ENCODE measurements around the gene C6. TPM values are rescaled to one million over a fixed set of nuclear protein-coding genes. Genes with fewer than 3 reads are reported as not detected.
"Not testable (repeated sequence)": the region's sequence is repeated elsewhere in the genome, so short reads cannot be mapped to it uniquely, and the experiment has no call there.

C6 gene
- polyA plus RNA-seq, 1 donor (not counting 4 experiments of a cell fraction or from before 2014, with no cell fraction given): not detected

- no peaks in the 10 kb centered on the region for H3K27me3 ChIP-seq (ENCODE audit: control insufficient read depth, extremely low read depth, insufficient read depth, low read length)
- no peak overlapping the region for H3K27ac ChIP-seq (ENCODE audit: control insufficient read depth, insufficient read depth, low read length)
- H2AFZ ChIP-seq (ENCODE audit: control insufficient read depth, low read length): no peak overlapping the region
- no peaks in the 10 kb centered on the region for H3K4me1 ChIP-seq (ENCODE audit: control insufficient read depth, extremely low read depth, insufficient read depth, low read length)
- TF ChIP-seq EZH2 (IDR thresholded peaks at IDR 0.05; ENCODE audit: low read length): no peak
- TF ChIP-seq CTCF (optimal IDR thresholded peaks at IDR 0.05 in 1 of 3, IDR thresholded peaks at IDR 0.05 in 1 of 3, conservative IDR thresholded peaks at IDR 0.05 in 1 of 3; ENCODE audit: extremely low read depth in 1 of 3, insufficient read depth in 2 of 3, low read length in 3 of 3): no peak
- DNase-seq (ENCODE audit: low read depth, low spot score): no peak
- dilution Hi-C loops (cut with MboI; ENCODE audit: extremely low pct_ligation_motif_present, low sequenced_read_pairs): no loop called here
- H3K9me3 ChIP-seq (ENCODE audit: control insufficient read depth, low read depth, low read length): no peaks in the 10 kb centered on the region
- no peaks in the 10 kb centered on the region for H3K36me3 ChIP-seq (ENCODE audit: control insufficient read depth in 2 of 2, extremely low read depth in 1 of 2, insufficient read depth in 2 of 2, low read length in 2 of 2)
- no peaks in the 10 kb centered on the region for H4K20me1 ChIP-seq (ENCODE audit: control insufficient read depth, extremely low read depth, insufficient read depth, low read length)
- H3K9ac ChIP-seq (ENCODE audit: control insufficient read depth, extremely low read depth, insufficient read depth, low read length): no peak overlapping the region
- H3K4me3 ChIP-seq (ENCODE audit: control insufficient read depth in 2 of 3, extremely low read depth in 1 of 3, insufficient read depth in 2 of 3, low read depth in 1 of 3, low read length in 3 of 3): no peak overlapping the region
- no peaks in the 10 kb centered on the region for H3K79me2 ChIP-seq (ENCODE audit: control insufficient read depth, insufficient read depth, low read length)
- H3K4me2 ChIP-seq (ENCODE audit: control insufficient read depth, extremely low read depth, insufficient read depth, low read depth, low read length): no peak overlapping the region
- no peaks in the 10 kb centered on the region for H3K9me1 ChIP-seq (ENCODE audit: control insufficient read depth, extremely low read depth, insufficient read depth, low read length)
- no peak for FAIRE-seq
Observed at GRCh38 chr5:41212935-41213334, 397 bp downstream of the C6 start.

DNA sequence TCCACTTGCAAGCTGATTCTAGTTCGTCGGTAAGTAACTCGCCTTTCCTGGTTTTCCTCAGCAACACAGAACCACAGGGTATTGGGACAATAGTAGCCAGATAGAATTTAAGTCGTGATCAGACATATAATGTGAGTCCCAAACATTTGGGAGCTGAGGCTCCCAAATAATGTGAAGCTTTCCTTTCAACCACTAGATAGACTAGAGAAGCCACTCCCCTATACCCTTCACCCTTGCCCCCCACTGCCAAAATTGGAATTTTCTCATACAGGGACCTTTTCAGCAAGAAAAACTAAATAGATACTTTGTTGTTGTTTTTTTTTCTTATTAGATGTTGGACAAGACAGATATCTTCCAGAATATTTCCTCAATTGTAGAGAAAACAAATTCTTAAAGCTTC lies 1.9 kb downstream of the C6 start:
- no peaks in the 10 kb centered on the region for H3K9me3 ChIP-seq (ENCODE audit: control insufficient read depth, low read depth, low read length)
- H3K4me3 ChIP-seq (ENCODE audit: control insufficient read depth in 2 of 3, extremely low read depth in 1 of 3, insufficient read depth in 2 of 3, low read depth in 1 of 3, low read length in 3 of 3): no peak overlapping the region
- no peak overlapping the region for H2AFZ ChIP-seq (ENCODE audit: control insufficient read depth, low read length)
- TF ChIP-seq EZH2 (IDR thresholded peaks at IDR 0.05; ENCODE audit: low read length): no peak
- TF ChIP-seq CTCF (optimal IDR thresholded peaks at IDR 0.05 in 1 of 3, IDR thresholded peaks at IDR 0.05 in 1 of 3, conservative IDR thresholded peaks at IDR 0.05 in 1 of 3; ENCODE audit: extremely low read depth in 1 of 3, insufficient read depth in 2 of 3, low read length in 3 of 3): no peak
- FAIRE-seq (no peak), DNase-seq (ENCODE audit: low read depth, low spot score) (no peak)
- no peaks in the 10 kb centered on the region for H3K79me2 ChIP-seq (ENCODE audit: control insufficient read depth, insufficient read depth, low read length)
- H3K9ac ChIP-seq (ENCODE audit: control insufficient read depth, extremely low read depth, insufficient read depth, low read length): no peak overlapping the region
- no peaks in the 10 kb centered on the region for H3K9me1 ChIP-seq (ENCODE audit: control insufficient read depth, extremely low read depth, insufficient read depth, low read length)
- H3K36me3 ChIP-seq (ENCODE audit: control insufficient read depth in 2 of 2, extremely low read depth in 1 of 2, insufficient read depth in 2 of 2, low read length in 2 of 2): no peaks in the 10 kb centered on the region
- no peaks in the 10 kb centered on the region for H4K20me1 ChIP-seq (ENCODE audit: control insufficient read depth, extremely low read depth, insufficient read depth, low read length)
- dilution Hi-C loops (cut with MboI; ENCODE audit: extremely low pct_ligation_motif_present, low sequenced_read_pairs): no loop called here
- no peak overlapping the region for H3K27ac ChIP-seq (ENCODE audit: control insufficient read depth, insufficient read depth, low read length)
- H3K4me2 ChIP-seq (ENCODE audit: control insufficient read depth, extremely low read depth, insufficient read depth, low read depth, low read length): no peak overlapping the region
- H3K27me3 ChIP-seq (ENCODE audit: control insufficient read depth, extremely low read depth, insufficient read depth, low read length): no peaks in the 10 kb centered on the region
- H3K4me1 ChIP-seq (ENCODE audit: control insufficient read depth, extremely low read depth, insufficient read depth, low read length): no peaks in the 10 kb centered on the region

GRCh38 chr5:41205475-41205874 lies 7.9 kb downstream of the C6 start:
- FAIRE-seq; dilution Hi-C loops (cut with MboI; ENCODE audit: extremely low pct_ligation_motif_present, low sequenced_read_pairs); H4K20me1 ChIP-seq (ENCODE audit: control insufficient read depth, extremely low read depth, insufficient read depth, low read length); H3K4me1 ChIP-seq (ENCODE audit: control insufficient read depth, extremely low read depth, insufficient read depth, low read length); H3K79me2 ChIP-seq (ENCODE audit: control insufficient read depth, insufficient read depth, low read length); H3K9ac ChIP-seq (ENCODE audit: control insufficient read depth, extremely low read depth, insufficient read depth, low read length); H2AFZ ChIP-seq (ENCODE audit: control insufficient read depth, low read length); H3K36me3 ChIP-seq (ENCODE audit: control insufficient read depth in 2 of 2, extremely low read depth in 1 of 2, insufficient read depth in 2 of 2, low read length in 2 of 2); H3K27me3 ChIP-seq (ENCODE audit: control insufficient read depth, extremely low read depth, insufficient read depth, low read length); H3K27ac ChIP-seq (ENCODE audit: control insufficient read depth, insufficient read depth, low read length); H3K4me2 ChIP-seq (ENCODE audit: control insufficient read depth, extremely low read depth, insufficient read depth, low read depth, low read length); H3K9me1 ChIP-seq (ENCODE audit: control insufficient read depth, extremely low read depth, insufficient read depth, low read length); DNase-seq (ENCODE audit: low read depth, low spot score); H3K4me3 ChIP-seq (ENCODE audit: control insufficient read depth in 2 of 3, extremely low read depth in 1 of 3, insufficient read depth in 2 of 3, low read depth in 1 of 3, low read length in 3 of 3); H3K9me3 ChIP-seq (ENCODE audit: control insufficient read depth, low read depth, low read length): not testable (repeated sequence)

All from keratinocyte (primary cell).